Prostate gland (tissue), 2 donors: Measurements from ENCODE around the gene NPLOC4.

Experiments used
- POLR2A ChIP-seq: fragments of 450-650 bp; IDR thresholded peaks from one replicate; pipeline ENCODE4 v1.6.1; 2016; ENCODE audit warnings: antibody characterized with exemption, mild to moderate bottlenecking
- POLR2AphosphoS5 ChIP-seq: sonication (generic); formaldehyde crosslinking; IDR thresholded peaks from one replicate; pipeline ENCODE4 v1.6.1; 2017; ENCODE audit warnings: antibody characterized with exemption
- TF ChIP-seq, protein P1 (sequence below), 4 experiments: fragments of 200-600 bp in 2 of 4; fragments of 450-650 bp in 2 of 4; sonication (generic) in 2 of 4; IDR thresholded peaks; 1 replicate in 3 of 4; 2 replicates in 1 of 4; pipeline ENCODE4 v1.5.1; 2016 to 2019; ENCODE audit warnings: antibody characterized with exemption in 4 of 4, mild to moderate bottlenecking in 2 of 4, moderate library complexity in 2 of 4

DNA sequence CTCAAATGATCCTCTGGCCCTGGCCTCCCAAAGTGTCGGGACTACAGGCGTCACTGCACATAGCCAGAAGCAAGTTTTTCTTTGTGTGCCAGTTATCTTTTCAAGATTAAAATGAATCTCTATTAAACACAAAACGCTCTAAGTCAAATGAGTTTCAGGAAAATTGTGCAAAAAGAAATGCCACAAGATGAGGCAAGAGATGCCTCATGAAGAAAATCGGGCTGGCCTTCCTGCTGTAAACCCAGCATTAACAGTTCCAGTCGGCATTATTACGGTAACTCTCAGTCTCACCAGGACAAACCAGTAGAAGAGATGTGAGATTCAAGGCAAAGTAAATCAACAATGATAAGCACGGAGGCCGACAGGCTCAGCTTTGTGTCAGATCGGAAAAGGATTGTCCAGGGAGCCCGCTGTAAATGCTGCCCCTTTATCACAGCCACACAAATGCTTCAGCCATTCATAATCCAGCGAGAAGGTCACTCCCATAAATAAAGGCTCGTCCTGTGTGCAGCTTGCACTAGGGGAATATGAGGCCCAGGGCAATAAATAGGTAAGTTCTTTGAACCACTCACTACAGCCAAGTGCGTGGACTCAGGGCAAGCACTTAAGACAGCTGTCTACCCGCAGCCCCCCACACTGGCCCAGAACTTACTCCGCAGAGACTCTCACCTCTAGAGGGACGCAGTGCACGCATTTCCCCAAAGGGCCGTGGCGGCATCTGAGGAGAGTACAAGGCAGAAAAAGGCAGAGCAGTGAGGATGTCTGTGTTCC is 27.2 kb downstream of the NPLOC4 start:
- TF ChIP-seq, protein P1, sequence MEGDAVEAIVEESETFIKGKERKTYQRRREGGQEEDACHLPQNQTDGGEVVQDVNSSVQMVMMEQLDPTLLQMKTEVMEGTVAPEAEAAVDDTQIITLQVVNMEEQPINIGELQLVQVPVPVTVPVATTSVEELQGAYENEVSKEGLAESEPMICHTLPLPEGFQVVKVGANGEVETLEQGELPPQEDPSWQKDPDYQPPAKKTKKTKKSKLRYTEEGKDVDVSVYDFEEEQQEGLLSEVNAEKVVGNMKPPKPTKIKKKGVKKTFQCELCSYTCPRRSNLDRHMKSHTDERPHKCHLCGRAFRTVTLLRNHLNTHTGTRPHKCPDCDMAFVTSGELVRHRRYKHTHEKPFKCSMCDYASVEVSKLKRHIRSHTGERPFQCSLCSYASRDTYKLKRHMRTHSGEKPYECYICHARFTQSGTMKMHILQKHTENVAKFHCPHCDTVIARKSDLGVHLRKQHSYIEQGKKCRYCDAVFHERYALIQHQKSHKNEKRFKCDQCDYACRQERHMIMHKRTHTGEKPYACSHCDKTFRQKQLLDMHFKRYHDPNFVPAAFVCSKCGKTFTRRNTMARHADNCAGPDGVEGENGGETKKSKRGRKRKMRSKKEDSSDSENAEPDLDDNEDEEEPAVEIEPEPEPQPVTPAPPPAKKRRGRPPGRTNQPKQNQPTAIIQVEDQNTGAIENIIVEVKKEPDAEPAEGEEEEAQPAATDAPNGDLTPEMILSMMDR (IDR thresholded peaks at IDR 0.05): no peak
- TF ChIP-seq POLR2A (no peak), POLR2AphosphoS5 (no peak)
